ENCODE results near the gene MYH7.

The MYH7 gene

DNA sequence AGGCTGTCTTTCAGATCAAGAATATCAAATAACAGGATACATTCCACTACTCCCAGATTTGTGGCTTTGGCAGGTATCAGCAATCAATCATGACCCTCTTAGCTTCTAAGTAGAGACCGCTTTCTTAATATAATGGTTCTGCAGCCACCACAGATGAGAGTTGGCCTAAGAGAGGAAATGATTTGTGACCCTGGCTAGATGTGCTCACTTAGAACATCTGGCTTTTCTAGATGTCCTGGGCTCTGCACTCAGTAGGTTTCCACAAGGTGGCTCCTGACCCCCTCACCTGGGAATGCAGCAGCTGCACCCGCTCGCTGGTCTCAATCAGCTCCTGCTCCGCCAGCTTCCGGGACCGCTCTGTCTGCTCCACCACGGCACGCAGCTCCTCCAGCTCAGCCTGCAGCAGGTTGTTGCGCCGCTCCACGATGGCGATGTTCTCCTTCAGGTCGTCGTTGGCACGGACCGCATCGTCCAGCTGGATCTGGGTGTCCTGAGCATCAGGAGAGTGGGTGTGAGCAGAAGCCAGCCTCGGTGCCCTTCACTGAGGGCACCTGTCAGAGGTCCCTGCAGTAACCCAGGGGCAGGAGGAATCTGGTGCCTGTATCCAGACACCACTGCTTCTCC, 49.7 kb downstream of the MYH7 start:
- no peak for DNase-seq

DNA sequence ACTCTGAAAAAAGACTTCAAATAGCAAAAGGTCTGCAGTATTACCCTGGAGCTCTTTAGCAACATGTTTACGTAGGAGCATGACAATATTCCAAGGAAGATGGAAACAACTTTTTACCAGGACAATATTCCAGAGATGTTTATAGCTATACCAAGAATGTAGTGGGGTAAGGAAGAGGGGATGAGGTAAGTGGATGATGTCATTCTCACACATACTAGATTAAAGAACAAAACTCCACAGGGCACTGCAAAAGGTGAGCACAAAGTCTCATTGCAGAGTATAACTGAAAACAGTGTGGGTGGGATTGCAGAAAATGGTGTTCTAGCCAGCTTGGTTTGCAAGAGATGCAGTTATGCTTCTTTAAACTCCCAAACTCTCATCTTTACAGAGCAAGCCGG, 50.2 kb downstream of the MYH7 start:
- DNase-seq, result no peak

DNA sequence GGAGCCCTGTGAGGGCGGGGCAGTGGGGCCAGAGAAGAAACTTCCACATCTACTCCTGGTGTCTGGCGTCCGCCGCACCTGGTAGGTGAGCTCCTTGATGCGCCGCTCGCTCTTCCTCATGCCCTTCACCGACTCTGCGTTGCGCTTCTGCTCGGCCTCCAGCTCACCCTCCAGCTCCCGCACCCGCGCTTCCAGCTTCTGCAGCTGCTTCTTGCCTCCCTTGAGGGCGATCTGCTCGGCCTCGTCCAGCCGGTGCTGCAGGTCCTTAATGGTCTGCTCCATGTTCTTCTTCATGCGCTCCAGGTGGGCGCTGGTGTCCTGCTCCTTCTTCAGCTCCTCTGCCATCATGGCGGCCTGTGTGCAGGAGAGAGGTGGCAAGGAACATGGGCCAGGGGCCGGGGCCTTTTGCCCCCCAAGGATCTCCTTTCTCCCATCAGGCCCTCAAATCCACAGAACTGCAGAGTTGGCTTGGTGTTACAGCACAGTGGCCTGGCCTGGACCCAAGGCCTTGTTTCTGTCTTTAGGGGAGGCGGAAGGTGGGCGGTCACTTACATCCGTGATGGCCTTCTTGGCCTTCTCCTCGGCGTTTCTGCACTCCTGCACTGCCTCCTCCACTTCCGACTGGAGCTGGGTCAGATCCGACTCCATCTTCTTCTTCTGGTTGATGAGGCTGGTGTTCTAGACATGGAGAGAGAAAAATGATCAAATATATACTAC, 50.9 kb downstream of the MYH7 start:
- DNase-seq, result no peak

DNA sequence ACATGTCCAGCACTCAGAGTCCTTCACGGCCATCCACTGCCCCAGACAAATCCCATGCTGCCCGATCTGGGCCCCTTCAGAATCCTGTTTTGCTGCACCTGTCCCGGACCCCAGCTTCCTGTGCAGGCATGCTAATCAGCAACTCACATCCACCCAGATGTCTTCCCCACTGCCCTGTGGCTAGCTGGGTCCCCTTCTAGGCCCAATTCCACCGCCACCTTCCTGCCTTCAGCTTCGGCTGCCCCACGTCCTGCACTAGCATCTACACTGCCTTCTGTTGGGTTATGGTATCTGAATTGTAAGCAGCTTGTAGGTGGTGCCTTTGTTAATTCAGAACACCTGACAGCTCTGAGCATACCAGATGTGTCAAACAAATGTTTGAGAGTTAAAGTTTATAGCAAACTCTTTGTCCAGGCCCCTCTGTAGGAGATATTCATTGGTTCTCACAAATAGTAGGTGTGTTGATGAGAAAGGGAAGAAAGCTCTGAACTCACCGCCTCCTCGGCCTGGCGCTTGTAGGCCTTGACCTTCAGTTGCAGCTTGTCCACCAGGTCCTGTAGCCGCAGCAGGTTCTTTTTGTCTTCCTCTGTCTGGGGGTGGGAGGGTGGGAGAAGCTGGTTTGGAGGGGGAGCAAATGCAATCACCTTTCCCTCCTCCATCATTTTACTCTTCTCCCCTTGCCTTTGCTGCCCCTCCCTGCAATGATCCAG, 52.6 kb downstream of the MYH7 start:
- no peak for DNase-seq

DNA sequence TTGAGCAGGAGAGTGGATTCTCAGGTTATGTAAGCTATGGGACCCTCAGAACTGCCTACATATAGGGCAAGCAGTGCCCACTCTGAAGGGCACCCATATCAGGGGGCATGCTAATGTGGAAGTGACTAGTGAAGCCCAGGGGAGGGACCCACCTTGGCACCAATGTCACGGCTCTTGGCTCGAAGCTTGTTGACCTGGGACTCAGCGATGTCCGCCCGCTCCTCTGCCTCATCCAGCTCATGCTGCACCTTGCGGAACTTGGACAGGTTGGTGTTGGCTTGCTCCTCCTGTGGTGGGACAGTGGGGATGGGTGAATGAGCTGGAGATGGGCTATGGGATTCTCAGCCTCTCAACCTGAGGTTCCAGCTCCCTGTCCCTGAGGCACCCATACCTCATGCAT, 53.2 kb downstream of the MYH7 start:
- no peak for DNase-seq

DNA sequence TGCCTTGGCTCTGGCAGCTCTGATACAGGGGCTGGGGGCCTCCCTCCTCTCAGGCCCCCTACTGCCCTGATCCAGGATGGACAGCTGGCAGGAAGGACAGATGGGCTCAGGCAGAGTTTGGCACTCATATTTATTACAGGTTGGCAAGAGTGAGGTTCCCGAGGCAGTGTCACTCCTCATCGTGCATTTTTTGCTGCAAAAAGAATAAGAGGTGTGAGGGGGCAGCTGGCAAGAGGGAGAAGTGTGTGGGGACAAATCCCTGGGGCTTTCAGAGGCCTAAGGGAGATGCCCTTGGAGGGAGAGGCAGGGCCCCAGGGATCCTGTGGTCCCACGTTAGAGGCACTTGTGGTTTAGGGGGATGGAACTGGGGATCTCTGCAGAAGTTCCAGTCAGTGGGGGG, 53.6 kb downstream of the MYH7 start:
- no peak for DNase-seq

DNA sequence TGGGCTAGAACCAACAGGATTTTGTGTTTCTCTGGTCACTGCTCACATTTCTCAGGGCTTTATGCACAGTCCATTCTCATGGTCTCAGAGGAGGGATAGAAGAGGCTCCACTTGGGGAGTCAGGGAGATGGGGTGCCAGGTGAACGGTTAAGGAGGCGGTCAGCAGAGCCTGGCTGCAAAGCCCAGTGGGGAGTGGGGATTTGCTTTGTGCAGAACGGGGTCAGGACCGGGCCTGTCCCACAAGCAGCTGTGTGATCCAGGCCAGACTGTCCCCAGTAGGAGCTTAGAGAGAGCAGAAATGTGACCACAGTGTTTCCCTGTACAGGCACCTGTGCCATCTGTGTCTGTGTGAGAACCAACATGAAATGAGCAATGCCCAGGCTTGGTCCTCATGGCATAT, 54.5 kb downstream of the MYH7 start:
- DNase-seq, result no peak

DNA sequence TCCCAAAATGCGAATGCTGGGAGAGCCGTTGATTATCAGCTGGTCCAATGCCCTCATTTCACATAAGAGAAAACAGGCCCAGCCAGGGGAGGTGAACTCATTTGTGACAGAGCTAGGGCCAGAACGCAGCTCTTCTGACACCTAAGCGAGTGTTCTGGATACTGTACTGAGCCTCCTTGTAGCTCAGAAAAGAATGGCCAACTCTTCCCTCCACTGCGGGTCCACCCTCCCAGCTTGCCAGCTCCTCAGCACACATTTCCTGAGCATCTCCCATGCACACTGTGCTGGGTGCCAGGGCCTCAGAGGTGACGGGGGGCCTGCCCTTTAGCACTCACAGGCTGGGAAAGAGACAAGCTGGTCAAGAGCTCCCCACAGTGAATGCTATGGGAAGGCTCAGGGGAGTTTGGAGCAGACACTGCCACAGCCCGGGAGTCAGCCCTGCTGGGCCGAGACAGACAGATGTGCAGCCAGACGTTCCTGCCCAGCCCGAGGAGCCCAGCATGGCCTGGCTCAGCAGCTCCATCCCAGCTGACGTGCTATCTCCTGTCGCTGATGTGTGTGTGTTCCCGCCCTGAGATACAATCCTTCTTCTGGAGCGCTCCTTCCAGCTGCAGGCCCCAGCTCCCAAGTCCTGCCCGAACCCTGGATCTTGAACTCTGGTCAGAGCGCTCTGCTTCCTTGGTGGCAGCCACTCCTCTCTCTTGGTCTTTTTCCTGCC, 55.1 kb downstream of the MYH7 start:
- no peak for DNase-seq

DNA sequence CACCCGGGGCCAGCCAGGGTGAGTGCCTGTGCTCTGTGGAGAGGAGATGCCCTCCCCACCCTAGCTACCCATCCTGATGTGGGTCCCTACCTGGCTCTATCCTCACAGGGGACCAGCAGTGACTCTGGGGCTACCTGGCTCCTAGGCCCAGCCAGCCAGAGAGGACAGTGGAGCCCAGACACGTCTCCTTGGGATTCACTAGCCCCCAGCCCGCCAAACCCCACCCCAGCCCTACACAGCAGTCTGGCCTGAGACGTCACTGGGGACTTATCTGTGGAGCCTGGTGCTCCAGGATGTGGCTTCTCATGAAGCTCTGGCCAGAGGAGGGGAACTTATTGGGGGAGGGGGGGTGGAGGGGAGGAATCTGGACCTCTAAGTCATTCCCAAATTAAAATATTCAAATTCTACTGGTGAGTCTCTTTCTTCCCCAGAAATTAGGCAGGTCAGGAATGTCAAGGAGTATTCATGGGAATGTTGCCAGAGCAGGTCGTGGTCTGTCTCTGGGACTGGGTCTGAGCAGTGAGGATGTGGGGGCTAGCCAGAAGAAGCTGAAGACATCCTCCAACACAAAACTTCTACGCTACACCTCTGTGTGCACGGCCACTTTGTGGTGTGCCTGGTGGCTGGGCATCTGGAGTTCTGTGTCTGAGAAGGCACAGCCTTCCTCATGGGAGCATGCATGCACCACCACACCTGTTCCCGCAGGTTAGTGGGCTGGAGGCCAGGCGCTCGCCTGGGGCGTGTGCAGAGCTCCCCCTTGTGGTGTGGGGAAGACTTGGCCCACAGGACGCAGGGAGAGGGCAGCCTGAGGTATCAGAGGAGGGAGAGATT, 55.9 kb downstream of the MYH7 start:
- peak; percentile 29 to 67 for DNase-seq

DNA sequence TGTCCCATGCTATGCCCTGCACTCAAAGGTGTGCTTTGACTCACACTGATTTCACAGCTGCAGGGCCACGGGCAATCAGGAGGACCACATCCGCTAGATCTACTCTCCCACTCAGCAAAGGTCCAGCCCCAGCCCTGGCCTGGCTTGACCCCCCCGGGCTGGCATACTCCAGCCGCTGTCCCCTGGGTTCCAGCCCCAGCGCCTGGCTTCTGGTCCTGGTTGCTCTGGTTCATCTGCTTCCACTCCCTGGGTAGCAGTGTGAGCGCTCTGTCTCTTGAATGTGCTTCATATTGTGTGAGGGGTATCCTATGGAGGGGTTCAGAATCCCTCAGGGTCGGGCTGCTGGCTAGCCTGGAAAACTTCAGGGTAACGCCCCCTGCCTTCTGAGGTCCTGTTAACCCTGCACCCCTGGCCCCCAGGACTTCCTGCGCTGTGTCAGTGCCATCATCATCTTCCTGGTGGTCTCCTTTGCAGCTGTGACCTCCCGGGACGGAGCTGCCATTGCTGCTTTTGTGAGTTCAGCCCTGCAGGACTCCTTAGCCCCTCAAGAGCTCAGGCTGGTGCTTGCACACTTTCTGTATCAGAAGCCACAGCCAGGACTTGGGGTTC, 56.7 kb downstream of the MYH7 start:
- no peak for DNase-seq

DNA sequence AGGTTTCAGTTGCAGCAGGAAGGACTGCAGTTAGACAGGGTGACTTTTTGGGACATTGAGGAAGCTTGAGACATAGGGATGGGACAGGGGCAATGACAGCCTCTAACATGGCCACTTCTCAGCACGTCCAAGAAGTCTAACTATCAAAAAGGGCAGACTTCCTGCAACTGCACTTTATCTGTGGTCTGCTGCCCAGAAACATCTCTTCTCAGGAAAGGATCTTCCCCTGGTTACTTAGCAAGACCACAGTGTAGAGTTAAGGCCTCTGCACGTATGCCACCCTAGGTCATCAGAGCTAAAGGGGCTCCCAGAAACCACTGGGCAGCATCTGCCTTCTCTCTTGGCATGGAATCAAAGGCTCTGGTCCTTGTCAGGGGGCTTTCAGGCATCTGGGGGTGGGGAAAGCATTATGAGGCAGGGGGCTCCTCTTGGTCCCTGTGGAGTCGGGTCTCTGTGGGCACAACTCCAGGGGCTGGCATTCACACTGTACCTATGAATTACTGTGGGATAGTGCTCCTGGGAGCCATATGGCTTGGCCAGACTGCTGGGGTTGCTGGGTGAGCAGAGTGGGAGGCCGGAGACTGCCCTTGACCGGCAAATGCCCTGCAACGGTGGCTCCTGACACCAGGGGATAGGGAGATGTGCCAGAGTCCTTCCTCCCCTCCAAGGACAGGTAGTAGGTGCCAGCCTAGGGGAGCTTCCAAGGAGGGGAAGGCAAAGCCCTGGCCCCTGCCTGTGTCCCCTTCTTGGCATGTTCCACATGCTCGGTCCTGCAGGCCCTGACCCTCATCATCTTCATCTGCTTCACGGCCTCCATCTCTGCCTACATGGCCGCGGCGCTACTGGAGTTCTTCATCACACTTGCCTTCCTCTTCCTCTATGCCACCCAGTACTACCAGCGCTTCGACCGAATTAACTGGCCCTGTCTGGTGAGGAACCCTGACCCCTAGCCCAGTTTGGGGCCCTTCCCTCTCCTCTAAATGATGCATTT, 57.6 kb downstream of the MYH7 start:
- no peak for DNase-seq

DNA sequence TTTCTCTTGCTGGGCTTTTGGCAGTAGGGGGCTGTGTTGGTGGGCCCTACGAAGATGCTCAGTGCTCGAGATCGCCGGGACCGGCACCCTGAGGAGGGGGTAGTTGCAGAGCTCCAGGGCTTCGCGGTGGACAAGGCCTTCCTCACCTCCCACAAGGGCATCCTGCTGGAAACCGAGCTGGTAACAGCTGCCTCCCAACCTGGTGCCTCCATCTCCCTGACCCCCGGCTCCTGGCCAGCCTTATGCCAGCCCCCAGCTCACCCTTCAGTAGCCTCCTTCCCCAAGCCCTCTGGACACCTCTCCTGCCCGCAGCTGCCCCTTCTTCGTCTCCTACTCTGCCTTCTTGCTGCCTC, 58.3 kb downstream of the MYH7 start:
- no peak for DNase-seq

DNA sequence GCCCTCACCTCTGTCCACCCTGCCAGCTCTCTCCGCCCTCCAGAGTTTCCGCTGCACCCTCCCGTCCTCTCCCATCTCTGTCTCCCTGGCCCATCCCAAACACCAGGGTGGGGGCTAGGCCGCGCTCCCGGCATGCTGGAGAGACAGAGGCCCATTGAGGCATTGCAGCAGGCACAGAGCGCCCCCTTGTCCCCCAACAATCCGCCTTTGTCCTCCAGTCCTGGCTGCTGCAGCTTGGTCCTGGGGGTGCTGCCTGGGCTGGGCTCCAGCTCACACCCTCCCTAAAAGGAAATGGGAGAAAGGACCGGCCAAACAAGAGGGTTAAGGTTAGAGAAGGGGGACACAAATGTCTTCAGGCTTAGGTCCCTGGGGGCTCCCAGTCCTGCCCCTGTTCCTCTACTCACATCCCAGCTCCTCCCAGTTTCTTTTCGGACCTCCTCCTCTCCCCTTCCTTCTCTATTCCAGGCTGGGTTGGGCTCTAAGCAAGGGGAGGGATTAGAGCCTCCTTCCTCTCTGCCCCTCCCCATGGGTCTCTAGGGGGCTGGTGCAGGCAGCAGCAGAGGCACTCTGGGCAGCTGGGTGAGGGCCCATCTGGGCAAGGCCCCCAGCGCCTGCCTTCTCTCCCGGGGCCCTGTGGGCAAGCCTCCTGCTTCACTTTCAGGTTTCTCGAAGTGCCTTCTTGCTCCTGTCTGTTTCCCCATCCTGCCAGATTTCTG, 58.8 kb downstream of the MYH7 start, which contains the start of gene CMTM5:
Gene CMTM5, plus strand, starts transcription at position 565 of the 716 bp plus-strand sequence. CDS start 206 bp downstream, outside the sequence.
- no peak for DNase-seq

DNA sequence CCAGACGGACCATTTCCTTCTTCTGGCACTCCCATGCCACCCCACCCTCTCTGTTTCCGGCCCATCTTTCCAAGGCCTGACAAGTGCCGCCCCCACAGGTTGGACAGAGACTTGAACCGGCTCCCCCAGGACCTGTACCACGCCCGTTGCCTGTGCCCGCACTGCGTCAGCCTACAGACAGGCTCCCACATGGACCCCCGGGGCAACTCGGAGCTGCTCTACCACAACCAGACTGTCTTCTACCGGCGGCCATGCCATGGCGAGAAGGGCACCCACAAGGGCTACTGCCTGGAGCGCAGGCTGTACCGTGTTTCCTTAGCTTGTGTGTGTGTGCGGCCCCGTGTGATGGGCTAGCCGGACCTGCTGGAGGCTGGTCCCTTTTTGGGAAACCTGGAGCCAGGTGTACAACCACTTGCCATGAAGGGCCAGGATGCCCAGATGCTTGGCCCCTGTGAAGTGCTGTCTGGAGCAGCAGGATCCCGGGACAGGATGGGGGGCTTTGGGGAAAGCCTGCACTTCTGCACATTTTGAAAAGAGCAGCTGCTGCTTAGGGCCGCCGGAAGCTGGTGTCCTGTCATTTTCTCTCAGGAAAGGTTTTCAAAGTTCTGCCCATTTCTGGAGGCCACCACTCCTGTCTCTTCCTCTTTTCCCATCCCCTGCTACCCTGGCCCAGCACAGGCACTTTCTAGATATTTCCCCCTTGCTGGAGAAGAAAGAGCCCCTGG, 59.8 kb downstream of the MYH7 start:
- DNase-seq, result no peak

DNA sequence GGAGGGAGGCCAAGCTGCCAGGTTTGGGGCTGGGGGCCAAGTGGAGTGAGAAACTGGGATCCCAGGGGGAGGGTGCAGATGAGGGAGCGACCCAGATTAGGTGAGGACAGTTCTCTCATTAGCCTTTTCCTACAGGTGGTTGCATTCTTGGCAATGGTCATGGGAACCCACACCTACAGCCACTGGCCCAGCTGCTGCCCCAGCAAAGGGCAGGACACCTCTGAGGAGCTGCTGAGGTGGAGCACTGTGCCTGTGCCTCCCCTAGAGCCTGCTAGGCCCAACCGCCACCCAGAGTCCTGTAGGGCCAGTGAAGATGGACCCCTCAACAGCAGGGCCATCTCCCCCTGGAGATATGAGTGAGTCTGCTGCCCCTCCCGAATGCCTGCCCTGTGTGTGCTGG, 62.4 kb downstream of the MYH7 start:
- no peak for DNase-seq

DNA sequence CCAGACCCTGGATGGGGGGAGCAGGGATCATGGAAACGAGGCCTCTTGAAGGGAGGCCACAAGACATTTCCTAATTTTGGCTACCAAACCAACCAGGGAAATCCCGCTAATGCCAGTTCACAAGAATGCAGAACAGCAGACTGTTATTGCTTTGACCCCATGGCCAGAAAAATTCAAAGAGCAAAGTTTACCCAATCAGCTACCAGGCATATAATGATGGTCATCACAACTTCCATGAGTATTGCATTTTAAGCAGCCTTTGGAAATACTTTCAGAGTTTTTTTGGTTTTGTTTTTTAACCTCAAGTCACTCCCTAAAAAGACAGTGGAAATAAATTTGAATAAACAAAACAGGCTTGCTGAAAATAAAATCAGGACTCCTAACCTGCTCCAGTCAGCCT, 63.0 kb downstream of the MYH7 start, which contains the start of gene IL25:
Gene IL25, plus strand, starts transcription at position 301 of the 400 bp plus-strand sequence.
- DNase-seq, result no peak

DNA sequence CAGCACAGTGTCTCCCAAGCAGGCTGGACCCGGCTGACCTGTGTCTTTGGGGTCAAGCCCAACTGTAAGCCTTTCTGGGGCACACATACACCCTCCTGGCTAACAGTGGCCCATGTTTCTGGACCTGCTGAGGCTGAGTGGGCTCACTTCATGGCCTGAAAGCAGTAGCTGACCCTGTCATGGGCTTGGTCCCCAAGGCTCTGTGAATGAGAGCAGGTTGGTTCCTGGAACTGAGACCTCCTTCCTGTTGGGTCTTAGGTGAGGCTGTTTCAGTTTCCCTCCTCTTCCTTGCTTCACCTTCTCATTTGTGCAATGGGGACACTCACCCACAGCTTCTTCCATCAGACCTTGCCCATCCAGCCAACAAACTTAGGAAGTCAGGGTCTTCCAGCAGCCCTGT, 63.6 kb downstream of the MYH7 start:
- DNase-seq, result no peak

DNA sequence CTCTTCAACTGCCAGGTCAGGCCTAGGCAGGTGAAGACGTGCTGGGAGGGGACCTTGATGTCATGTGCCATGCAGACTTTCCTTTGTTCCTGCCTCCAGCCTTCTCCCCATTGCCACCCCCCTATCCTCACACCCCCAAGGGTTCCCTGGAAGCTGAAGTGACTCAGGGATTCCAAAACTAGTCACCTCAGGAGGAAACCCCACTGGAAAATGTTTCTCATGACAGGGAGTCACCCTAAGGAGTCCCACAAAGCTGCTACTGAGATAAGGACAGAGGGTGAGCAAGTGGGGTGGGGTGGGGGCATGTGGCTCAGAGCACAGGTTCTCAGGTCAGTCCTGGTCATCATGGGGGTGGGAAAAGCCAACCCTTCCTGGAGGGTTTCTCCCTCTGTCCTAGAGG, 65.2 kb downstream of the MYH7 start:
- DNase-seq, result no peak

DNA sequence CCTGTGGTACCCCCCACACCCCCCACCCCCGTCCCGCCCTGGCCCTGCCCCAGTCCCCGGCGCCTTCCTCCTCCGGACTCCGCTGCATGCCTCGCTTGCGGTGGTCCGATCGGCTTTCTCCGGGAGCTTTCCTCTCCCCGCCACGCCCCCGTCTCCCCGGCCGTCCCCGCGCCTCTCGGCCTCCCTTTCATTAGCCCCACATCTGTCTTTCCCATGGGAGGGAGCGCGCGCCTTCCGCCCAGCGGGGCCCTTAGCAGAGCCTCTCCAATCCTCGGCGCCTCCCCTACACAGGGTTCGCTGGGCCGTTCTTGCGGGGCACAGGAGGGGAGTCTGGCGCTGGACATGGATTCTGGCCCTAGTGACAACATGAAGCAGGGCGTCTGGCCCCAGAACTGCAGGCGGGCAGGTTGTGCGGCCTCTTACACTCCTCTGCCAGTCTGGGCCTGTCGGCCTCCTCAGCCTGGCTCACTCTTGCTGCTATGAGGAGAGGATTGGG, 69.0 kb downstream of the MYH7 start:
- DNase-seq, result no peak

All from SHP77 (cell line).